ENCODE results near the gene MAD1L1. TPM values are rescaled to one million over a fixed set of nuclear protein-coding genes. Genes with fewer than 3 reads are reported as not detected.

The MAD1L1 gene
- total and polyA plus RNA-seq, 4 donors: 29.3 to 44.1 (median 35.8) TPM

GRCh38 chr7:1938788-1939433, 293.8 kb downstream of the MAD1L1 start:
- Histone ChIP-seq H3K9me3 (ENCODE audit: control insufficient read depth, insufficient read depth, low read length) (no peaks in the 10 kb centered on the region), H3K27ac (ENCODE audit: low read depth, low read length) (no peak overlapping the region), H3K27me3 (ENCODE audit: control insufficient read depth, insufficient read depth, low read length) (no peaks in the 10 kb centered on the region), H3K4me1 (ENCODE audit: control insufficient read depth, insufficient read depth, low read length) (peaks cover 26% of the 10 kb centered on the region), H3K36me3 (ENCODE audit: control insufficient read depth, insufficient read depth, low read length) (peaks cover 64% of the 10 kb centered on the region), H3K4me3 (ENCODE audit: low read depth, low read length) (no peak overlapping the region)
- WGBS (ENCODE audit: insufficient coverage): 91% methylated on average over 23 of the region's 39 CpGs
- DNase-seq (ENCODE audit: low read depth in 4 of 6, low spot score in 6 of 6): no peak

GRCh38 chr7:1937252-1937605, 295.5 kb downstream of the MAD1L1 start:
- DNase-seq (ENCODE audit: low read depth in 4 of 6, low spot score in 6 of 6): no peak
- Histone ChIP-seq H3K9me3 (ENCODE audit: control insufficient read depth, insufficient read depth, low read length) (no peaks in the 10 kb centered on the region), H3K27me3 (ENCODE audit: control insufficient read depth, insufficient read depth, low read length) (no peaks in the 10 kb centered on the region), H3K4me1 (ENCODE audit: control insufficient read depth, insufficient read depth, low read length) (peaks cover 20% of the 10 kb centered on the region), H3K4me3 (ENCODE audit: low read depth, low read length) (no peak overlapping the region), H3K27ac (ENCODE audit: low read depth, low read length) (no peak overlapping the region), H3K36me3 (ENCODE audit: control insufficient read depth, insufficient read depth, low read length) (peaks cover 71% of the 10 kb centered on the region)
- WGBS (ENCODE audit: insufficient coverage): 95% methylated on average over 8 of the region's 11 CpGs

GRCh38 chr7:1936531-1937251, 296.1 kb downstream of the MAD1L1 start:
- WGBS (ENCODE audit: insufficient coverage): 92% methylated on average over 28 of the region's 29 CpGs
- no peaks in the 10 kb centered on the region for H3K27me3 ChIP-seq (ENCODE audit: control insufficient read depth, insufficient read depth, low read length)
- no peak for DNase-seq (ENCODE audit: low read depth in 4 of 6, low spot score in 6 of 6)

GRCh38 chr7:1936006-1936310, 296.8 kb downstream of the MAD1L1 start:
- WGBS (ENCODE audit: insufficient coverage): 97% methylated on average over 8 of the region's 8 CpGs
- Histone ChIP-seq H3K9me3 (ENCODE audit: control insufficient read depth, insufficient read depth, low read length) (no peaks in the 10 kb centered on the region), H3K27me3 (ENCODE audit: control insufficient read depth, insufficient read depth, low read length) (no peaks in the 10 kb centered on the region), H3K4me3 (ENCODE audit: low read depth, low read length) (no peak overlapping the region), H3K36me3 (ENCODE audit: control insufficient read depth, insufficient read depth, low read length) (peaks cover 67% of the 10 kb centered on the region), H3K4me1 (ENCODE audit: control insufficient read depth, insufficient read depth, low read length) (peaks cover 15% of the 10 kb centered on the region), H3K27ac (ENCODE audit: low read depth, low read length) (no peak overlapping the region)
- no peak for DNase-seq (ENCODE audit: low read depth in 4 of 6, low spot score in 6 of 6)

More at GRCh38 chr7:1936531-1937251, 296.1 kb downstream of the MAD1L1 start:
- Histone ChIP-seq H3K27ac (ENCODE audit: low read depth, low read length) (no peak overlapping the region), H3K36me3 (ENCODE audit: control insufficient read depth, insufficient read depth, low read length) (peaks cover 72% of the 10 kb centered on the region), H3K4me1 (ENCODE audit: control insufficient read depth, insufficient read depth, low read length) (peaks cover 17% of the 10 kb centered on the region), H3K9me3 (ENCODE audit: control insufficient read depth, insufficient read depth, low read length) (no peaks in the 10 kb centered on the region), H3K4me3 (ENCODE audit: low read depth, low read length) (no peak overlapping the region)

GRCh38 chr7:1935176-1936005, 297.4 kb downstream of the MAD1L1 start:
- H3K4me1 ChIP-seq (ENCODE audit: control insufficient read depth, insufficient read depth, low read length): peaks cover 10% of the 10 kb centered on the region
- no peaks in the 10 kb centered on the region for H3K27me3 ChIP-seq (ENCODE audit: control insufficient read depth, insufficient read depth, low read length)
- peaks cover 65% of the 10 kb centered on the region for H3K36me3 ChIP-seq (ENCODE audit: control insufficient read depth, insufficient read depth, low read length)
- no peak overlapping the region for H3K27ac ChIP-seq (ENCODE audit: low read depth, low read length)
- no peak overlapping the region for H3K4me3 ChIP-seq (ENCODE audit: low read depth, low read length)
- no peaks in the 10 kb centered on the region for H3K9me3 ChIP-seq (ENCODE audit: control insufficient read depth, insufficient read depth, low read length)
- DNase-seq (ENCODE audit: low read depth in 4 of 6, low spot score in 6 of 6): no peak
- WGBS (ENCODE audit: insufficient coverage): 97% methylated on average over 15 of the region's 21 CpGs

GRCh38 chr7:1934756-1935155, 298.0 kb downstream of the MAD1L1 start:
- Histone ChIP-seq H3K36me3 (ENCODE audit: control insufficient read depth, insufficient read depth, low read length) (peaks cover 59% of the 10 kb centered on the region), H3K27me3 (ENCODE audit: control insufficient read depth, insufficient read depth, low read length) (no peaks in the 10 kb centered on the region), H3K4me1 (ENCODE audit: control insufficient read depth, insufficient read depth, low read length) (peaks cover 3% of the 10 kb centered on the region), H3K9me3 (ENCODE audit: control insufficient read depth, insufficient read depth, low read length) (no peaks in the 10 kb centered on the region), H3K4me3 (ENCODE audit: low read depth, low read length) (no peak overlapping the region), H3K27ac (ENCODE audit: low read depth, low read length) (no peak overlapping the region)
- peak in 1 of 6 donors; percentile 39 for DNase-seq (ENCODE audit: low read depth in 4 of 6, low spot score in 6 of 6)
- 95% methylated on average over 22 of the region's 22 CpGs for WGBS (ENCODE audit: insufficient coverage)

GRCh38 chr7:1934017-1934416, 298.7 kb downstream of the MAD1L1 start:
- peaks cover 57% of the 10 kb centered on the region for H3K36me3 ChIP-seq (ENCODE audit: control insufficient read depth, insufficient read depth, low read length)
- 92% methylated on average over 20 of the region's 20 CpGs for WGBS (ENCODE audit: insufficient coverage)
- no peak overlapping the region for H3K27ac ChIP-seq (ENCODE audit: low read depth, low read length)
- no peaks in the 10 kb centered on the region for H3K4me1 ChIP-seq (ENCODE audit: control insufficient read depth, insufficient read depth, low read length)
- H3K27me3 ChIP-seq (ENCODE audit: control insufficient read depth, insufficient read depth, low read length): no peaks in the 10 kb centered on the region
- H3K9me3 ChIP-seq (ENCODE audit: control insufficient read depth, insufficient read depth, low read length): no peaks in the 10 kb centered on the region
- no peak overlapping the region for H3K4me3 ChIP-seq (ENCODE audit: low read depth, low read length)
- DNase-seq (ENCODE audit: low read depth in 4 of 6, low spot score in 6 of 6): no peak

- peaks cover 60% of the 10 kb centered on the region for H3K36me3 ChIP-seq (ENCODE audit: control insufficient read depth, insufficient read depth, low read length)
- H3K4me3 ChIP-seq (ENCODE audit: low read depth, low read length): no peak overlapping the region
- no peaks in the 10 kb centered on the region for H3K4me1 ChIP-seq (ENCODE audit: control insufficient read depth, insufficient read depth, low read length)
- no peaks in the 10 kb centered on the region for H3K27me3 ChIP-seq (ENCODE audit: control insufficient read depth, insufficient read depth, low read length)
- 80% methylated on average over 27 of the region's 27 CpGs for WGBS (ENCODE audit: insufficient coverage)
- H3K9me3 ChIP-seq (ENCODE audit: control insufficient read depth, insufficient read depth, low read length): no peaks in the 10 kb centered on the region
- H3K27ac ChIP-seq (ENCODE audit: low read depth, low read length): no peak overlapping the region
- DNase-seq (ENCODE audit: low read depth in 4 of 6, low spot score in 6 of 6): no peak
These were observed 299.5 kb downstream of the MAD1L1 start for GRCh38 chr7:1933066-1933750.

GRCh38 chr7:1931951-1932270, 300.8 kb downstream of the MAD1L1 start:
- Histone ChIP-seq H3K27ac (ENCODE audit: low read depth, low read length) (no peak overlapping the region), H3K9me3 (ENCODE audit: control insufficient read depth, insufficient read depth, low read length) (no peaks in the 10 kb centered on the region), H3K36me3 (ENCODE audit: control insufficient read depth, insufficient read depth, low read length) (peaks cover 55% of the 10 kb centered on the region), H3K4me3 (ENCODE audit: low read depth, low read length) (no peak overlapping the region), H3K4me1 (ENCODE audit: control insufficient read depth, insufficient read depth, low read length) (no peaks in the 10 kb centered on the region), H3K27me3 (ENCODE audit: control insufficient read depth, insufficient read depth, low read length) (no peaks in the 10 kb centered on the region)
- 94% methylated on average over 9 of the region's 9 CpGs for WGBS (ENCODE audit: insufficient coverage)
- no peak for DNase-seq (ENCODE audit: low read depth in 4 of 6, low spot score in 6 of 6)

Data from spinal cord (tissue), 10 donors.